GM13976 (cell line): ENCODE data around the gene IGSF9.

ENCODE experiments used
- DNase-seq: peaks from one replicate; pipeline ENCODE4 v3.0.0; 2012; ENCODE audit warnings: low spot score
- CTCF ChIP-seq: IDR thresholded peaks from 2 replicates; pipeline ENCODE4 v1.5.1; 2012; ENCODE audit warnings: borderline replicate concordance, mild to moderate bottlenecking; ENCODE audit not compliant: insufficient read depth; ENCODE audit errors: extremely low read depth, missing control alignments, control extremely low read depth
- in situ Hi-C: fragments of 300-500 bp; cut with MboI; formaldehyde crosslinking; loops from one replicate; pipeline ENCODE4 v1.12.0; 2022; ENCODE audit warnings: low sequenced_read_pairs, mixed read lengths, inconsistent platforms; ENCODE audit not compliant: unreplicated experiment

The IGSF9 gene

GRCh38 chr1:159989581-159989980 lies 44.2 kb upstream of the IGSF9 start:
- in situ Hi-C loops: no loop called here
- no peak for TF ChIP-seq CTCF
- DNase-seq: no peak

DNA sequence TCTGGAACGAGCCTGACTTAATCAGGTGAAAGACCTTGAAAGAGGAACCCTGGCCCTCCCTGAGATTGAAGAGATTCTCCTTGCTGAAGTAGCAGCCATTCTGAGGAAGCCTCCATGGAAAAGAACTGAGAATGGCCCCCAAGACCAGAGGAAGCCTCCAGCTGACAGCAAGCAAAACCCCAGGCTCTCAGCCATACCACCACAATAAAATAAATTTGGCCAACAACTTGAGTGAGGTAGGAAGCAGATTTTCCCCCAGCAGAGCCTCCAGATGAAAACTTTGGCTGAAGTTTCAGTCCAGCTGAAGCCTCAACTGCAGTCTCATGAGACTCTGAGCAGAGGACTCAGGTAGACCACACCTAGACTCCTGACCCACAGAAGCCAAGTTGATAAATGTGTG lies 42.6 kb upstream of the IGSF9 start:
- TF ChIP-seq CTCF: no peak
- DNase-seq: no peak
- in situ Hi-C loops: no loop called here

DNA sequence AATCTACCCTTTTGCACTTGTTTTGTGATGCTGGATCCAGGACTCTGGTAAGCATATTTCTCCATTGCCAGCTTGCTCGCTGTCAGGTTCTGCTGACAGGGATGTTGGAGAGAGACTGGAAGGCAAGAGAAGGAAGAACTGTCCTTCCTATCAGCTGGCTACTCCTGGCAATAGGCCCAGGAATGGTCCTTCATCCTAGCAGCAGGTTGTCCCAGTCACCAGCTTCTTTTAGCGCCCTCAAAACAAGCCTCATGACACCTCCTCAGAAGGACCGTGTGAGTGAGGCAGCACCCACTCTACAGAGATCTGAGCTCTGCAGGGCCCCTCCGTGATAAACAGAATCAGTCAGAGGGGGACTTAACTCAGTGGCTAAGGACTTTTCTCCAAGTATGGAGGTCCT lies 41.8 kb upstream of the IGSF9 start:
- TF ChIP-seq CTCF: no peak
- DNase-seq: no peak
- in situ Hi-C loops: no loop called here

- in situ Hi-C loops: no loop called here
- no peak for DNase-seq
Observed at GRCh38 chr1:159986531-159986930, 41.1 kb upstream of the IGSF9 start.

DNA sequence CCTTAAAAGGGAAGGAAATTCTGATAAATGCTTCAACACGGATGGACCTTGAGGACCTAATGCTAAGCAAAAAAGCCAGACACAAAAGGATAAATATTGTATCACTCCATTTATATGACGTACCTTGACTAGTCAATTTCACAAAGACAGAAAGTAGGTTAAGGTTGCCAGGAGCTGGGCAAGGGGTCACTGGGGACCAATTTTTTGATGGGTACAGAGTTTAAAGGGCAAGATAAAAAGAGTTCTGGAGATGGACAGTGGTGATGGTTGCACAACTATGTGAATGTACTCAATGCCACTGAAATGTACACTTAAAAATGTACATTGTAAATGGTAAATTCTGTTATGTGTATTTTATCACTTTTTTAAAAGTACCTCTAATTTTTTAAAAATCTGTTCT lies 40.7 kb upstream of the IGSF9 start:
- in situ Hi-C loops: no loop called here
- TF ChIP-seq CTCF: no peak
- DNase-seq: no peak

More at GRCh38 chr1:159986531-159986930, 41.1 kb upstream of the IGSF9 start:
- no peak for TF ChIP-seq CTCF

GRCh38 chr1:159985473-159985872 lies 40.1 kb upstream of the IGSF9 start:
- in situ Hi-C loops: no loop called here

More at GRCh38 chr1:159985473-159985872, 40.1 kb upstream of the IGSF9 start:
- no peak for DNase-seq
- no peak for TF ChIP-seq CTCF
